A549 (cell line): ENCODE data around the gene SMAD3. TPM values are rescaled to one million over a fixed set of nuclear protein-coding genes. Genes with fewer than 3 reads are reported as not detected.
A peak's percentile ranks its signal among the peaks of the same experiment; 100 is the strongest.

ENCODE experiments used
- ATAC-seq, 2 experiments: fragments of 200-7000 bp in 1 of 2; fragments of >200 bp in 1 of 2; cut with Nextera tagmentation in 1 of 2; cut with Tn5 transposase in 1 of 2; 3 replicates each; pipeline versions ENCODE4 v1.8.0 to v1.9.1; 2018 to 2020; ENCODE audit warnings: mild to moderate bottlenecking in 1 of 2, moderate library complexity in 1 of 2
- CTCF ChIA-PET: fragments of 300-600 bp; sonication (Branson Sonifier 250); formaldehyde crosslinking; extraction: SDS; loops from one replicate; lab custom pipeline; 2021; ENCODE audit warnings: antibody characterized with exemption, inconsistent platforms; lab: Yijun Ruan, JAX
- POLR2A ChIA-PET: fragments of 350-600 bp; formaldehyde crosslinking; extraction: SDS; loops from one replicate; lab custom pipeline; 2021; ENCODE audit warnings: antibody characterized with exemption, inconsistent platforms; lab: Yijun Ruan, JAX
- DNase-seq, 2 experiments: peaks; one replicate each; pipeline versions ENCODE4 v3.0.0 to v3.0.0-alpha.2; 2011 to 2016; ENCODE audit warnings: low read depth in 1 of 2, low spot score in 1 of 2
- FAIRE-seq: peaks from 2 replicates; lab custom pipeline; 2011; peaks lifted over from hg19 to GRCh38; lab: Jason Lieb, UNC
- H3K27ac ChIP-seq, 2 experiments: fragments of >200 bp; sonication (Bioruptor Twin); formaldehyde crosslinking; 3 replicates each; pipeline ENCODE4 v1.5.1; 2016 to 2017
- H3K4me1 ChIP-seq: fragments of >200 bp; sonication (Bioruptor Twin); formaldehyde crosslinking; 3 replicates; pipeline ENCODE4 v1.6.1; 2016
- H3K4me2 ChIP-seq: fragments of >200 bp; sonication (Bioruptor Twin); formaldehyde crosslinking; 3 replicates; pipeline ENCODE4 v1.6.1; 2016
- H3K4me3 ChIP-seq: fragments of >200 bp; sonication (Bioruptor Twin); formaldehyde crosslinking; 3 replicates; pipeline ENCODE4 v1.5.1; 2016
- H3K9me3 ChIP-seq: fragments of >200 bp; sonication (Bioruptor Twin); formaldehyde crosslinking; 3 replicates; pipeline ENCODE4 v1.6.1; 2016
- BCL3 ChIP-seq: fragments of >200 bp; sonication (Bioruptor Twin); formaldehyde crosslinking; IDR thresholded peaks from 3 replicates; pipeline ENCODE4 v1.6.1; 2016
- BHLHE40 ChIP-seq: IDR thresholded peaks from 2 replicates; pipeline ENCODE4 v1.6.1; 2012; ENCODE audit warnings: low read depth, low read length, inconsistent platforms
- CBX2 ChIP-seq: fragments of 200-600 bp; sonication (generic); IDR thresholded peaks from 2 replicates; pipeline ENCODE4 v1.6.1; 2016; ENCODE audit warnings: low read depth, mild to moderate bottlenecking, borderline replicate concordance
- CEBPB ChIP-seq, 2 experiments: fragments of >200 bp in 1 of 2; sonication (Bioruptor Twin) in 1 of 2; formaldehyde crosslinking in 1 of 2; IDR thresholded peaks; 2 replicates each; pipeline ENCODE4 v1.6.1; 2012 to 2016
- CHD4 ChIP-seq: fragments of 200-600 bp; sonication (generic); IDR thresholded peaks from 2 replicates; pipeline ENCODE4 v1.6.1; 2016; ENCODE audit warnings: antibody characterized with exemption, mild to moderate bottlenecking, borderline replicate concordance
- ELK1 ChIP-seq: fragments of 150-350 bp; IDR thresholded peaks from 2 replicates; pipeline ENCODE4 v1.6.1; 2014; ENCODE audit warnings: low read depth, mild to moderate bottlenecking, low read length
- EP300 ChIP-seq, 2 experiments: fragments of >200 bp; sonication (Bioruptor Twin); formaldehyde crosslinking; IDR thresholded peaks; 2 replicates in 1 of 2; 3 replicates in 1 of 2; pipeline ENCODE4 v1.6.1; 2016 to 2017
- FOSB ChIP-seq: fragments of 250-450 bp; sonication (Bioruptor Pico); IDR thresholded peaks from 2 replicates; pipeline ENCODE4 v1.5.0; 2020; ENCODE audit warnings: mild to moderate bottlenecking, moderate library complexity
- FOXS1 ChIP-seq: fragments of 250-450 bp; sonication (Bioruptor Pico); IDR thresholded peaks from 2 replicates; pipeline ENCODE4 v1.5.0; 2020; ENCODE audit warnings: mild to moderate bottlenecking, moderate library complexity
- GATA3 ChIP-seq: IDR thresholded peaks from 2 replicates; pipeline ENCODE4 v1.6.1; 2012; ENCODE audit warnings: borderline replicate concordance
- HDAC2 ChIP-seq: fragments of 200-600 bp; sonication (generic); IDR thresholded peaks from 2 replicates; pipeline ENCODE4 v1.6.1; 2016
- HES2 ChIP-seq: fragments of >200 bp; sonication (Bioruptor Twin); formaldehyde crosslinking; IDR thresholded peaks from 2 replicates; pipeline ENCODE4 v1.6.1; 2016
- HEYL ChIP-seq: fragments of 250-450 bp; sonication (Bioruptor Pico); IDR thresholded peaks from 2 replicates; pipeline ENCODE4 v1.8.0; 2021; ENCODE audit warnings: mild to moderate bottlenecking, moderate library complexity
- HOXA7 ChIP-seq: fragments of 250-450 bp; sonication (Bioruptor Pico); IDR thresholded peaks from 2 replicates; pipeline ENCODE4 v1.5.0; 2020; ENCODE audit warnings: mild to moderate bottlenecking, moderate library complexity
- HOXB5 ChIP-seq: fragments of 250-450 bp; sonication (Bioruptor Pico); IDR thresholded peaks from 2 replicates; pipeline ENCODE4 v1.5.0; 2020; ENCODE audit warnings: mild to moderate bottlenecking, moderate library complexity
- JUN ChIP-seq, 2 experiments: fragments of >200 bp; sonication (Bioruptor Twin); formaldehyde crosslinking; IDR thresholded peaks; 2 replicates in 1 of 2; 3 replicates in 1 of 2; pipeline ENCODE4 v1.6.1; 2016 to 2017
- KDM1A ChIP-seq: fragments of 200-600 bp; sonication (generic); IDR thresholded peaks from 2 replicates; pipeline ENCODE4 v1.6.1; 2016; ENCODE audit warnings: low read depth, mild to moderate bottlenecking
- KDM5A ChIP-seq: fragments of 200-600 bp; sonication (generic); IDR thresholded peaks from 2 replicates; pipeline ENCODE4 v1.6.1; 2016; ENCODE audit warnings: antibody characterized with exemption, mild to moderate bottlenecking
- MAFK ChIP-seq: fragments of 450-650 bp; IDR thresholded peaks from 2 replicates; pipeline ENCODE4 v1.6.1; 2014; ENCODE audit not compliant: partially characterized antibody
- MAX ChIP-seq: IDR thresholded peaks from 2 replicates; pipeline ENCODE4 v1.6.1; 2012
- NPAS2 ChIP-seq: fragments of 250-450 bp; sonication (Bioruptor Pico); IDR thresholded peaks from 2 replicates; pipeline ENCODE4 v1.8.0; 2022; ENCODE audit warnings: mild to moderate bottlenecking, moderate library complexity, borderline replicate concordance
- PBX3 ChIP-seq: IDR thresholded peaks from 2 replicates; pipeline ENCODE4 v1.6.1; 2012
- POLR2AphosphoS2 ChIP-seq: conservative IDR thresholded peaks from 2 replicates; pipeline ENCODE4 v1.6.1; 2012; ENCODE audit warnings: low read length, improper control_type of control experiment, inconsistent platforms
- RAD21 ChIP-seq, 2 experiments: fragments of >200 bp in 1 of 2; sonication (Bioruptor Twin) in 1 of 2; formaldehyde crosslinking in 1 of 2; IDR thresholded peaks in 1 of 2; conservative IDR thresholded peaks in 1 of 2; 2 replicates in 1 of 2; 3 replicates in 1 of 2; pipeline ENCODE4 v1.6.1; 2012 to 2018; ENCODE audit warnings: inconsistent platforms in 1 of 2
- RCOR1 ChIP-seq: fragments of 150-350 bp; IDR thresholded peaks from 2 replicates; pipeline ENCODE4 v1.6.1; 2014; ENCODE audit warnings: antibody characterized with exemption, low read length, low read depth
- RFX5 ChIP-seq: fragments of 450-650 bp; IDR thresholded peaks from 2 replicates; pipeline ENCODE4 v1.7.1; 2014; ENCODE audit warnings: antibody characterized with exemption, mild to moderate bottlenecking, moderate library complexity
- RNF2 ChIP-seq: fragments of 200-600 bp; sonication (generic); IDR thresholded peaks from 2 replicates; pipeline ENCODE4 v1.6.1; 2016; ENCODE audit warnings: low read depth, mild to moderate bottlenecking, antibody characterized with exemption, moderate library complexity, borderline replicate concordance
- SREBF2 ChIP-seq: fragments of 450-650 bp; IDR thresholded peaks from 2 replicates; pipeline ENCODE4 v1.6.1; 2014; ENCODE audit warnings: mild to moderate bottlenecking, moderate library complexity
- TFCP2L1 ChIP-seq: fragments of 250-450 bp; sonication (Bioruptor Pico); IDR thresholded peaks from 2 replicates; pipeline ENCODE4 v1.5.0; 2021; ENCODE audit warnings: mild to moderate bottlenecking
- TP53 ChIP-seq: fragments of 250-450 bp; sonication (Bioruptor Pico); IDR thresholded peaks from 2 replicates; pipeline ENCODE4 v1.5.0; 2021; ENCODE audit warnings: mild to moderate bottlenecking, moderate library complexity
- ZC3H11A ChIP-seq: fragments of 450-650 bp; IDR thresholded peaks from 2 replicates; pipeline ENCODE4 v1.6.1; 2014; ENCODE audit warnings: antibody characterized with exemption, mild to moderate bottlenecking
- ZNF302 ChIP-seq: fragments of 250-450 bp; sonication (Bioruptor Pico); IDR thresholded peaks from 2 replicates; pipeline ENCODE4 v1.9.0; 2021; ENCODE audit warnings: inconsistent platforms, mild to moderate bottlenecking, moderate library complexity
- ZSCAN20 ChIP-seq: fragments of 250-450 bp; sonication (Bioruptor Pico); IDR thresholded peaks from 2 replicates; pipeline ENCODE4 v1.8.0; 2022; ENCODE audit warnings: mild to moderate bottlenecking, moderate library complexity
- WGBS: methylation state at CpG from one replicate; pipeline ENCODE4 v1.1.6; 2017; ENCODE audit errors: missing lambda C conversion rate; 5-methylcytosine and 5-hydroxymethylcytosine counted together
- polyA plus RNA-seq, 4 experiments: library from polyadenylated mRNA; depleted of rRNA in 3 of 4; stranded (reverse); fragments of >200 nt; fragmentation: RNase III in 1 of 4; extraction: RNeasy Plus Mini Kit Qiagen cat#74134 plus additional on column Dnase treatment in 1 of 4; gene quantifications; 2 replicates in 3 of 4; 3 replicates in 1 of 4; pipeline ENCODE4 v1.2.3, GENCODE V29; 2011 to 2017

The SMAD3 gene
- polyA plus RNA-seq, 2 of the 4 experiments (the other 2 are of a cell fraction) = 74.6 to 77.2 TPM

GRCh38 chr15:67120839-67121643 is 55.6 kb downstream of the SMAD3 start (continued):
- peak; percentile 38; the same call in 1 of the 3 replicates for TF ChIP-seq BCL3
- TF ChIP-seq MAX = peak; percentile 86
- peak; percentile 82 for TF ChIP-seq GATA3
- TF ChIP-seq KDM1A = no peak

GRCh38 chr15:67121644-67122605 is 56.5 kb downstream of the SMAD3 start:
- 86% methylated on average over 10 of the region's 10 CpGs for WGBS
- ChIA-PET POLR2A (interaction anchor here (1.0 kb wide), 1 partner anchor 57 kb away, joined by 5 read pairs; the partner anchor contains the start of gene SMAD3), CTCF (interaction anchor here (0.6 to 15.8 kb wide), 8 partner anchors 12 to 219 kb away, joined by 3 to 142 read pairs (median 4); no protein-coding TSS in a partner anchor)
- Histone ChIP-seq H3K9me3 (no peaks in the 10 kb centered on the region), H3K4me1 (peaks cover 97% of the 10 kb centered on the region), H3K4me2 (peak overlapping the region; percentile 72), H3K4me3 (no peak overlapping the region), H3K27ac (peak overlapping the region; percentile 86 to 92)
- ATAC-seq = no peak
- no peak for FAIRE-seq
- no peak for DNase-seq
- no peak for TF ChIP-seq PBX3
- no peak for TF ChIP-seq MAFK
- no peak for TF ChIP-seq ZSCAN20
- TF ChIP-seq MAX = no peak
- 0 out of 2 replicates have a peak, but pooled peaks have one; percentile 10 for TF ChIP-seq ZNF302
- TF ChIP-seq ELK1 = no peak
- TF ChIP-seq KDM5A = no peak
- 0 out of 2 replicates have a peak, but pooled peaks have one; percentile 67 for TF ChIP-seq HDAC2
- peak; percentile 50 for TF ChIP-seq TFCP2L1 (CRISPR knock-in tag)
- no peak for TF ChIP-seq GATA3
- TF ChIP-seq ZC3H11A = no peak
- TF ChIP-seq HEYL = 0 out of 2 replicates have a peak, but pooled peaks have one; percentile 66
- no peak for TF ChIP-seq FOXS1 (CRISPR knock-in tag)
- no peak for TF ChIP-seq CEBPB (IDR thresholded peaks at IDR 0.05)
- no peak for TF ChIP-seq JUN (IDR thresholded peaks at IDR 0.05)
- no peak for TF ChIP-seq TP53 (CRISPR knock-in tag)
- TF ChIP-seq HOXB5 (CRISPR knock-in tag) = no peak
- peak; percentile 47; the same call in 1 of the 2 replicates for TF ChIP-seq CHD4
- no peak for TF ChIP-seq SREBF2
- TF ChIP-seq HES2 = no peak
- no peak for TF ChIP-seq CBX2
- no peak for TF ChIP-seq POLR2AphosphoS2
- no peak for TF ChIP-seq EP300 (IDR thresholded peaks at IDR 0.05)
- TF ChIP-seq RAD21 (conservative IDR thresholded peaks at IDR 0.05 in 1 of 2, IDR thresholded peaks at IDR 0.05 in 1 of 2) = no peak
- TF ChIP-seq HOXA7 = 0 out of 2 replicates have a peak, but pooled peaks have one; percentile 39
- no peak for TF ChIP-seq RFX5
- TF ChIP-seq BHLHE40 = no peak
- TF ChIP-seq NPAS2 (CRISPR knock-in tag) = no peak
- TF ChIP-seq RCOR1 = no peak
- no peak for TF ChIP-seq FOSB (CRISPR knock-in tag)
- TF ChIP-seq RNF2 = no peak
